ENCODE results near the gene TRIM63. TPM values are rescaled to one million over a fixed set of nuclear protein-coding genes. Genes with fewer than 3 reads are reported as not detected.

The TRIM63 gene
- total and polyA plus RNA-seq, 2 of the 8 experiments (the other 6 are each of a cell fraction or from before 2014, with no cell fraction given): not detected

GRCh38 chr1:26102526-26102925 is 35.1 kb upstream of the TRIM63 start (continued):
- TF ChIP-seq RBBP5 (IDR thresholded peaks at IDR 0.05; ENCODE audit: borderline replicate concordance, low read depth, low read length): no peak
- no peak for TF ChIP-seq MAFK (IDR thresholded peaks at IDR 0.05; ENCODE audit: low read depth, low read length)
- no peak for TF ChIP-seq SAP30 (IDR thresholded peaks at IDR 0.05; ENCODE audit: insufficient read depth, insufficient replicate concordance, low read length)
- TF ChIP-seq ZNF274 (IDR thresholded peaks at IDR 0.05; ENCODE audit: borderline replicate concordance, extremely low read depth, low read length): no peak
- no peak for TF ChIP-seq TEAD4 (IDR thresholded peaks at IDR 0.05; ENCODE audit: low read depth, low read length)
- TF ChIP-seq SUZ12 (IDR thresholded peaks at IDR 0.05; ENCODE audit: low read length): no peak

All from H1 (cell line).